ENCODE results near the gene HDAC3. TPM values are rescaled to one million over a fixed set of nuclear protein-coding genes. Genes with fewer than 3 reads are reported as not detected.

HDAC3 gene
- total RNA-seq (2014; rRNA removed; shearing (Covaris generic)) (78.8 and 85.4 TPM in 2 replicates), total RNA-seq (2022) (83.6 and 85.3 TPM in 2 replicates), Bru-seq, nascent RNA (percentile 74 among the genes with signal in this experiment), BruChase-seq, experiment 1, labeled RNA remaining after a 6-hour chase (percentile 87 among the genes with signal in this experiment), BruChase-seq, experiment 2, labeled RNA remaining after a 2-hour chase (percentile 85 among the genes with signal in this experiment)
- long read RNA-seq, transcript HDAC3-201 (15 exons, 1,959 nt), result major isoform, 161 of 210 reads
- long read RNA-seq, partial matches to known transcripts, result 8 of 210 reads
- long read RNA-seq, other reads (novel, unspliced or antisense), result 41 of 210 reads

GRCh38 chr5:141636413-141637122 lies at the start of gene HDAC3, which contains the start of gene RELL2:
Gene HDAC3 (minus strand): TSS chr5:141636849. CDS start chr5:141636790, 59 bp downstream.
Gene RELL2 (plus strand): TSS chr5:141636997. CDS start chr5:141638226, 1,229 bp downstream.
- intact Hi-C loops (cut with micrococcal nuclease; ENCODE audit: unreplicated experiment), result loop anchor here (1.0 to 5.0 kb wide), 2 partner anchors 17 to 109 kb away; no protein-coding TSS in a partner anchor
- no peaks in the 10 kb centered on the region for H3K9me3 ChIP-seq (ENCODE audit: low read length)
- peak within 1 kb of the TSS; percentile 81; the same call in 1 of the 2 replicates for H2AFZ ChIP-seq (ENCODE audit: low read length)
- peak within 1 kb of the TSS; percentile 59 for H3K27ac ChIP-seq (ENCODE audit: low read depth, low read length, poor library complexity, severe bottlenecking)
- peaks cover 5% of the 10 kb centered on the region for H4K20me1 ChIP-seq (ENCODE audit: insufficient read depth, low read length)
- H3K36me3 ChIP-seq (ENCODE audit: insufficient read depth, low read length), result peaks cover 58% of the 10 kb centered on the region
- POLR2A ChIA-PET, result interaction anchor here (0.6 to 8.6 kb wide), 18 partner anchors 9 to 280 kb away, joined by 3 to 101 read pairs (median 4); partner anchors contain the start of genes DIAPH1 and FCHSD1
- CTCF ChIA-PET (ENCODE audit: unreplicated experiment), result interaction anchor here (0.9 to 2.5 kb wide), 3 partner anchors 14 to 43 kb away, joined by 4 to 11 read pairs (median 7); partner anchors contain the start of genes DIAPH1 and FCHSD1
- TF ChIP-seq CTCF (conservative IDR thresholded peaks at IDR 0.05; ENCODE audit: low read length), result no peak
- no peak for TF ChIP-seq EZH2phosphoT487 (IDR thresholded peaks at IDR 0.05; ENCODE audit: borderline replicate concordance, low read depth, low read length)
- H3K4me3 ChIP-seq (ENCODE audit: low read depth, low read length, poor library complexity, severe bottlenecking), result peak within 1 kb of the TSS; percentile 98
- peaks cover 34% of the 10 kb centered on the region for H3K4me1 ChIP-seq (ENCODE audit: insufficient read depth, low read length, poor library complexity, severe bottlenecking)
- H3K9me2 ChIP-seq (ENCODE audit: insufficient read depth, low read length), result no peaks in the 10 kb centered on the region
- peak; percentile 92 for DNase-seq (ENCODE audit: low spot score)
- H3K79me2 ChIP-seq (ENCODE audit: insufficient read depth, low read depth, low read length), result peaks cover 50% of the 10 kb centered on the region
- H3K4me2 ChIP-seq (ENCODE audit: low read length), result peak within 1 kb of the TSS; percentile 73
- BruUV-seq (replicated peaks), result no TSS peak

DNA sequence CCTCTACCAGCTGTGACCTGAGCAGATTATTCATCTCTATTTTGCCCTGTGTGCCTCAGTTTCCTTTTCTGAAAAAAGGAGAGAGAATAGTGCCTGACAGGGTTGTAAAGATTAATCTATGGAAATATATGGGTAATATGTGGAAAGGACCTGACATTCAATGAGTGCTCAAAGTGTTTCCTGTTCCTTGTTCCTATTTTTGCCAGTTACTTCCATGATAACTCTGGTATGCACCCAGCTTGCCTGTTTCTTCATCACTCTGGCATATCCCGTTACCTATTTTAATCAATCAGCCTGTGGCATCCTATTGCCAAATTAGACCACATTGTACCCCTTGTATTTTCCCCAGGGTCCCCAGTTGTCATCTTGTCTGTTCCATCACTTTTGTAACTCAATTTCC lies 48.9 kb upstream of the HDAC3 start:
- intact Hi-C loops (cut with micrococcal nuclease; ENCODE audit: unreplicated experiment), result no loop called here
- no peak overlapping the region for H3K4me3 ChIP-seq (ENCODE audit: low read depth, low read length, poor library complexity, severe bottlenecking)
- no peak overlapping the region for H3K27ac ChIP-seq (ENCODE audit: low read depth, low read length, poor library complexity, severe bottlenecking)
- H3K4me2 ChIP-seq (ENCODE audit: low read length), result no peak overlapping the region
- H3K36me3 ChIP-seq (ENCODE audit: insufficient read depth, low read length), result no peaks in the 10 kb centered on the region
- no peaks in the 10 kb centered on the region for H3K9me2 ChIP-seq (ENCODE audit: insufficient read depth, low read length)
- ChIA-PET CTCF (ENCODE audit: unreplicated experiment) (no interaction called here), POLR2A (no interaction called here)
- no peaks in the 10 kb centered on the region for H3K79me2 ChIP-seq (ENCODE audit: insufficient read depth, low read depth, low read length)
- no peaks in the 10 kb centered on the region for H4K20me1 ChIP-seq (ENCODE audit: insufficient read depth, low read length)
- H3K4me1 ChIP-seq (ENCODE audit: insufficient read depth, low read length, poor library complexity, severe bottlenecking), result peaks cover 5% of the 10 kb centered on the region
- no peaks in the 10 kb centered on the region for H3K9me3 ChIP-seq (ENCODE audit: low read length)
- no peak for DNase-seq (ENCODE audit: low spot score)
- no peak overlapping the region for H2AFZ ChIP-seq (ENCODE audit: low read length)
- BruUV-seq (replicated peaks), result no TSS peak
- TF ChIP-seq CTCF (conservative IDR thresholded peaks at IDR 0.05; ENCODE audit: low read length) (no peak), EZH2phosphoT487 (IDR thresholded peaks at IDR 0.05; ENCODE audit: borderline replicate concordance, low read depth, low read length) (no peak)
